K562 (cell line): ENCODE results near the gene MPHOSPH9. TPM values are rescaled to one million over a fixed set of nuclear protein-coding genes. Genes with fewer than 3 reads are reported as not detected.

Experiments used
- ATAC-seq: fragments of 200-7000 bp; cut with Tn5 transposase; 3 replicates; pipeline ENCODE4 v1.9.1; 2020; ENCODE audit warnings: moderate library complexity
- BruUV-seq: library from RNA; stranded (reverse); fragments of 400-500 nt; replicated peaks from 2 replicates; lab custom pipeline; 2021; lab: Mats Ljungman, UMichigan
- CTCF ChIA-PET: fragments of 300-600 bp; formaldehyde crosslinking; extraction: SDS; loops from one replicate; lab custom pipeline; 2021; ENCODE audit warnings: low intra/inter-chr PET ratio; lab: Yijun Ruan, JAX
- POLR2A ChIA-PET: fragments of 300-600, 350-650 bp; sonication (Branson Sonifier 250); formaldehyde crosslinking; extraction: SDS; loops from one replicate; lab custom pipeline; 2021; ENCODE audit warnings: antibody characterized with exemption, inconsistent platforms; lab: Yijun Ruan, JAX
- DNase-seq, 4 experiments: peaks; one replicate each; pipeline versions ENCODE4 v3.0.0 to v3.0.0-alpha.2; 2011 to 2018; ENCODE audit warnings: low spot score in 3 of 4, mixed read lengths in 3 of 4; ENCODE audit errors: extremely low read depth in 1 of 4
- FAIRE-seq: peaks from 2 replicates; lab custom pipeline; 2011; peaks lifted over from hg19 to GRCh38; lab: Jason Lieb, UNC
- H2AFZ ChIP-seq: 2 replicates; pipeline ENCODE4 v1.6.0; 2011; ENCODE audit warnings: low read depth, low read length, control low read depth, inconsistent platforms
- H3K27ac ChIP-seq: fragments of 200-600 bp; 3 replicates; pipeline ENCODE4 v1.8.0; 2011; ENCODE audit warnings: low read depth, mild to moderate bottlenecking, control low read depth, inconsistent platforms, low read length, moderate library complexity, mixed read lengths; ENCODE audit errors: extremely low read depth
- H3K27me3 ChIP-seq, 2 experiments: fragments of 300-600 bp in 1 of 2; 2 replicates in 1 of 2; 3 replicates in 1 of 2; pipeline versions ENCODE4 v1.6.0 to v1.8.0; 2011; ENCODE audit warnings: inconsistent platforms in 2 of 2, low read length in 2 of 2, mild to moderate bottlenecking in 1 of 2, mixed read lengths in 1 of 2, moderate library complexity in 1 of 2; ENCODE audit not compliant: control insufficient read depth in 2 of 2, insufficient read depth in 2 of 2
- H3K36me3 ChIP-seq: fragments of 300-600 bp; 3 replicates; pipeline ENCODE4 v1.8.0; 2011; ENCODE audit warnings: mild to moderate bottlenecking, low read length, inconsistent platforms; ENCODE audit not compliant: control insufficient read depth, insufficient read depth
- H3K4me1 ChIP-seq, 2 experiments: fragments of 200-600 bp in 1 of 2; replicated peaks in 1 of 2; 2 replicates in 1 of 2; 3 replicates in 1 of 2; pipeline versions ENCODE4 v1.5.1 to v1.8.0; 2011; ENCODE audit warnings: inconsistent platforms in 2 of 2, low read length in 2 of 2, mild to moderate bottlenecking in 1 of 2, mixed read lengths in 1 of 2, moderate library complexity in 1 of 2; ENCODE audit not compliant: control insufficient read depth in 2 of 2, insufficient read depth in 2 of 2
- H3K4me2 ChIP-seq: 2 replicates; pipeline ENCODE4 v1.6.1; 2011; ENCODE audit warnings: low read length, control low read depth, inconsistent platforms, mixed read lengths; ENCODE audit not compliant: insufficient read depth
- H3K4me3 ChIP-seq: fragments of 200-600 bp; sonication (generic), shearing (Covaris generic); 2 replicates; pipeline ENCODE4 v1.5.1; 2016; ENCODE audit warnings: control low read depth, inconsistent platforms
- H3K79me2 ChIP-seq: fragments of 200-600 bp; 3 replicates; pipeline ENCODE4 v1.8.0; 2011; ENCODE audit warnings: low read length, inconsistent platforms; ENCODE audit not compliant: control insufficient read depth, insufficient read depth
- H3K9ac ChIP-seq, 2 experiments: 2 replicates each; pipeline versions ENCODE4 v1.6.0 to v1.6.1; 2011; ENCODE audit warnings: low read depth in 2 of 2, low read length in 2 of 2, control low read depth in 1 of 2, inconsistent platforms in 1 of 2, mild to moderate bottlenecking in 1 of 2, mixed read lengths in 1 of 2; ENCODE audit not compliant: insufficient read depth in 1 of 2
- H3K9me1 ChIP-seq: one replicate; pipeline ENCODE4 v1.6.0; 2011; ENCODE audit warnings: inconsistent platforms, mild to moderate bottlenecking, low read length, moderate library complexity; ENCODE audit not compliant: control insufficient read depth, insufficient read depth
- H3K9me3 ChIP-seq: replicated peaks from 2 replicates; pipeline ENCODE4 v1.5.1; 2011; ENCODE audit warnings: low read depth, low read length, inconsistent platforms; ENCODE audit not compliant: control insufficient read depth, insufficient read depth
- H4K20me1 ChIP-seq: replicated peaks from 2 replicates; pipeline ENCODE4 v1.6.1; 2011; ENCODE audit warnings: low read length, inconsistent platforms, mixed read lengths; ENCODE audit not compliant: control insufficient read depth, insufficient read depth
- EP300 ChIP-seq: IDR thresholded peaks from 2 replicates; pipeline ENCODE4 v1.6.1; 2012; ENCODE audit warnings: low read length, improper control_type of control experiment
- MIER1 ChIP-seq: fragments of 450-650 bp; IDR thresholded peaks from 2 replicates; pipeline ENCODE4 v1.6.1; 2016; ENCODE audit warnings: antibody characterized with exemption, mild to moderate bottlenecking, low read depth
- POLR2G ChIP-seq: fragments of 200-400 bp; formaldehyde crosslinking; IDR thresholded peaks from 2 replicates; pipeline ENCODE4 v1.6.1; 2017; ENCODE audit warnings: low read depth, mild to moderate bottlenecking, antibody characterized with exemption, low read length, moderate library complexity
- SMAD2 ChIP-seq: fragments of 150-350 bp; IDR thresholded peaks from 2 replicates; pipeline ENCODE4 v1.6.1; 2014; ENCODE audit warnings: low read depth, mild to moderate bottlenecking, low read length
- WGBS: fragments of 100-300 bp; shearing (Covaris generic); methylation state at CpG from one replicate; pipeline ENCODE4 v1.1.6; 2016; ENCODE audit warnings: low coverage, mixed read lengths; ENCODE audit not compliant: insufficient coverage; ENCODE audit errors: missing lambda C conversion rate; 5-methylcytosine and 5-hydroxymethylcytosine counted together
- in situ Hi-C: fragments of 300-500 bp; cut with MboI; formaldehyde crosslinking; loops from 4 replicates; pipeline ENCODE4 v1.15.0; 2018; ENCODE audit warnings: inconsistent platforms, mixed read lengths
- intact Hi-C: fragments of 100-400 bp; cut with micrococcal nuclease; formaldehyde crosslinking; loops from 2 replicates; pipeline ENCODE4 v1.14.2; 2022
- polyA plus RNA-seq, 8 experiments: library from polyadenylated mRNA; depleted of rRNA in 4 of 8; stranded (reverse) in 5 of 8; unstranded in 3 of 8; fragments of >200 nt; fragmentation: Nextera tagmentation in 2 of 8; fragmentation: Illumina TruSeq in 1 of 8; extraction: Ambion mirVana in 2 of 8; extraction: Trizol in 1 of 8; gene quantifications; 2 replicates each; pipeline versions ENCODE4 v1.2.1 to v1.2.3, GENCODE V29; 2011 to 2014; ENCODE audit warnings: inconsistent platforms in 1 of 8, missing spikeins in 1 of 8
- total RNA-seq, 7 experiments: library from RNA; depleted of rRNA in 6 of 7; stranded (reverse); fragments of >200 nt in 6 of 7; fragmentation: Illumina TruSeq in 2 of 7; extraction: Trizol in 2 of 7; gene quantifications; 2 replicates each; pipeline versions ENCODE4 v1.2.1 to v1.2.3, GENCODE V29; 2011 to 2021; ENCODE audit warnings: low replicate concordance in 1 of 7

The MPHOSPH9 gene
- total and polyA plus RNA-seq, 9 of the 15 experiments (the other 6 are each of a cell fraction or from before 2014, with no cell fraction given) = 14.2 to 103 (median 54.5) TPM

GRCh38 chr12:123266679-123267277, 33.8 kb upstream of the MPHOSPH9 start (continued):
- no peak for TF ChIP-seq SMAD2

GRCh38 chr12:123265851-123266678, 33.1 kb upstream of the MPHOSPH9 start:
- H3K4me1 ChIP-seq = peaks cover 6 to 44% of the 10 kb centered on the region in 2 experiments; a peak in 2 of 5 replicates
- H3K36me3 ChIP-seq = peaks cover 47% of the 10 kb centered on the region; the same call in 2 of the 3 replicates
- H3K27me3 ChIP-seq = no peaks in the 10 kb centered on the region
- 93% methylated on average over 28 of the region's 35 CpGs for WGBS
- H3K9me1 ChIP-seq = no peaks in the 10 kb centered on the region
- no peak overlapping the region for H3K4me2 ChIP-seq
- H3K4me3 ChIP-seq = no peak overlapping the region
- no TSS peak for BruUV-seq
- intact Hi-C loops = no loop called here
- H3K27ac ChIP-seq = no peak overlapping the region
- no peak overlapping the region for H2AFZ ChIP-seq
- TF ChIP-seq POLR2G = peak; percentile 38; the same call in 1 of the 2 replicates
- no peak for TF ChIP-seq EP300
- no peak for TF ChIP-seq MIER1
- TF ChIP-seq, all 486 proteins: peak for 1
- H4K20me1 ChIP-seq = no peaks in the 10 kb centered on the region
- DNase-seq = no peak
- H3K9ac ChIP-seq = peak overlapping the region in 1 of 2 experiments; percentile 26; a peak in 1 of 4 replicates
- H3K79me2 ChIP-seq = peaks cover 27% of the 10 kb centered on the region
- ChIA-PET CTCF (no interaction called here), POLR2A (interaction anchor here (1.3 kb wide), 1 partner anchor 15 kb away, joined by 3 read pairs; no protein-coding TSS in a partner anchor)
- H3K9me3 ChIP-seq = no peaks in the 10 kb centered on the region
- in situ Hi-C loops = no loop called here
- ATAC-seq = no peak
- no peak for FAIRE-seq
